Measurements from ENCODE around the gene TIMM10. TPM values are rescaled to one million over a fixed set of nuclear protein-coding genes. Genes with fewer than 3 reads are reported as not detected.
A peak's percentile ranks its signal among the peaks of the same experiment; 100 is the strongest.

TIMM10 gene
- total RNA-seq, 1 experiment from 2014 or later = 48.0 TPM

DNA sequence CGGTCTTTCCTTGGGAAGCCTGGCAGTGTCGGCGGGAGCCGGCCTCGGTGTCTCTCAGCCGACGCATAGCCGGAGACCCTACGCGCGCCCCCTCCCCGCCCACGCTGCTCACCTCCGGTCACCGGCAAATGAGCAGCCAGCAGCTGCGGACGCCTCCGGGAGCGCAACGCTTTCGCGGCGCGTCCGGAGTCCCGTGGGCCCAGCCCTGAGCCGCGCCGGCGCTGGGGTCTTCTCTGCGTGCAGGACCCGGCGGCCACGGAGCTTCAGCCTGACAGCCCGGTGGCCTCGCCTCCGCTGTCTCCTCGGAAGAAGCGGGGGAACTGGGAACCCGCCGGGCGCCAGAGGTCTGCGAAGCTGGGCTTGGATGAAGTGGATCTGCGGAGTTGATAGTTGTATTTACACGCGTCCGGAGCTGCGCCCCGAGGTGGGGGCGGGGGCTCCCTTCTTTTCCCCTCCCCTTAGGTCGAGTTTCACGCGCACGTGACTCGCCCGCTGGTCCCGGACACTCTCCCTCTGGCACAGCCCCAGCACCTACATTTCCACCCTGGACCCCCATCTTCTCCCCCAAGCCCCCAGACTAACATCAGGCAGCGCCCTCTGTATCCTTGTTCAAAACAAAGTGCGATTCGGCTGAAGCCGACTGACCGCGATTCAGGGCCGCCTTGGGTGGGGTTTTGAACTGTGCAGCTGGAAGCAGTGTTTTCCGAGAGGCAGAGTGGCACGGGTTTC, 15.1 kb downstream of the TIMM10 start, which contains the start of gene SLC43A1:
Gene SLC43A1 (minus strand): TSS at position 371 of the 729 bp plus-strand sequence. CDS start 1,591 bp downstream, outside the sequence.
- peak; percentile 81 for DNase-seq
- Histone ChIP-seq H3K4me3 (ENCODE audit: low read length) (peak within 1 kb of the TSS; percentile 97), H3K9ac (ENCODE audit: low read length) (peak within 1 kb of the TSS; percentile 99), H2AFZ (ENCODE audit: low read length) (peak within 1 kb of the TSS; percentile 98), H4K20me1 (ENCODE audit: insufficient read depth, low read depth, low read length) (no peaks in the 10 kb centered on the region; the same call in 1 of the 2 replicates), H3K9me2 (replicated peaks; ENCODE audit: insufficient read depth, low read length) (no peaks in the 10 kb centered on the region), H3K27me3 (ENCODE audit: low read length) (no peaks in the 10 kb centered on the region), H3K4me2 (ENCODE audit: low read depth, low read length, poor library complexity, severe bottlenecking) (peak within 1 kb of the TSS; percentile 91), H3K9me3 (ENCODE audit: low read length) (no peaks in the 10 kb centered on the region), H3K27ac (ENCODE audit: low read length) (peak within 1 kb of the TSS; percentile 95), H3K79me2 (ENCODE audit: low read length) (peaks cover 46% of the 10 kb centered on the region), H3K36me3 (ENCODE audit: insufficient read depth, low read length) (no peaks in the 10 kb centered on the region; the same call in 1 of the 2 replicates), H3K4me1 (ENCODE audit: low read length) (peaks cover 39% of the 10 kb centered on the region)

DNA sequence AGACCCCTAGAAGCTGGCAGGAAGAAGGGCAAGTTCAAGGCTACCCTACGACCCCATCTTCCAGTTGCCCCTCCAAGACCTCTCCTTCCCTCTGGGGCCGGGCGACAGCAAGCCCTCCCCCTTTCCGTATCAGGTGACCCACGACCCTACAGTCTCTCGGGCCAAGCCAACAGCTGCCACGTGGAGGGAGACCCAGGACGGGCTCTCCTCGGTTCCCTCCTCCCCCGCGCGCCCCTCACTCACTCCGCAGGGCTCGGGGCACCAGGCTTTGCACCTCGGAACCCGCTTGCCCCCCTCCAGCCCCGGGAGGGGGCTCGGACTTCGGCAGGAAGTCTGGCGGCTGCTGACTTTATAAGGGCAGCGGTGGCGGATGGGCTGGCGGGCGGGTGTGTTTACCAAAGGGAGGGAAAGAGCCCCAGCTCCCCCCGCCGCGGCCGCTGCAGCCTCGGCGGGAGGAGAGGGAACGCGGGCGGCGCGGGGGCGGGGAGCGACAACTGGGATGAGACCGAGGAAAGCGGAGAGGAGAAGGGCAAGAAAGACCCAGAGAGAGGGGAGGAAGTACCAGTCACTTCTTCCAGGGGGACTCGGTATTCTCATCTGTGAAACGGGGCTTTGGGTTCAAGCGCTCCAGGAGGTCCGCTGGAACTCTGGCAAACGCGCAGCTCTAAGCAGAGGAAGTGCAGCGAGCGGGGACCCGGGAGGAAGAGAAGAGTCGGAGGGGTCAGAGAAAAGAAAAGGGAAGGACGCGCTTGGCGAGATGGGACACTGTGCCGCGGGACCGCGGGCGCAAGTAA, 15.8 kb downstream of the TIMM10 start:
- H3K27ac ChIP-seq (ENCODE audit: low read length) = peak overlapping the region; percentile 95

DNA sequence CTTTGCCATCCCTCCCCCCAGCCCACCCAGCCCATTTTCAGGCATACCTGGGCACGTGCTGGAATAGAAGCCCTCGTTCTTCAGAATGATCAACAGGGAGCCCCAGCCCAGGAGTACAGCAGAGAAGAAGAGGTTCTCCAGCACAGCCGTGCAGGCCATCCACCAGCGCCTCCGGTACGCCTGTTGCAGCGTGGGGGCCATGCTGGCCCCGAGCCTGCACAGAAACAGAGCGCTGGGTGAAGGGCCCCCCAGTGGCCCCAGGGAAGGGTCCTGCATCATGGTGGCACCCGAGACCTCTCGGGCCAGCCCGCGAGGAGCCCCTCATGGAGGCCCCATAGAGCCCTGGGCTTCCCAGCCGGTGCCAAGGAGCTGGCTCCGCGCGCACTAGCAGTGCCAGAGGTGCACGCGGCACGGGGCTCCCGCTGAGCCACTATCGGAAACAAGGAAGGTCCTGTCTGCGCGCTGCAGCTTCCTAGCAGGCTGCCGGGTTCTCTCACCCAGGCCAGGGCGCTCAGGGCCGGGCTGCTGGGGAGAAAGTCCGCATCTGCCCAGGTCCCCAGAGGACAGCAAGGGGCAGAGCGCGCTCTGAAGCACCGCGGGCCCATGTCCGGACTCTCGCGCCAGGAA, 16.5 kb downstream of the TIMM10 start:
- Histone ChIP-seq H3K4me1 (ENCODE audit: low read length) (peaks cover 43% of the 10 kb centered on the region), H3K9me2 (replicated peaks; ENCODE audit: insufficient read depth, low read length) (no peaks in the 10 kb centered on the region), H3K79me2 (ENCODE audit: low read length) (peaks cover 53% of the 10 kb centered on the region), H3K4me3 (ENCODE audit: low read length) (peak overlapping the region; percentile 97), H3K27ac (ENCODE audit: low read length) (peak overlapping the region; percentile 95), H3K9ac (ENCODE audit: low read length) (peak overlapping the region; percentile 99), H3K4me2 (ENCODE audit: low read depth, low read length, poor library complexity, severe bottlenecking) (peak overlapping the region; percentile 91), H3K27me3 (ENCODE audit: low read length) (no peaks in the 10 kb centered on the region), H2AFZ (ENCODE audit: low read length) (0 out of 2 replicates have a peak overlapping the region, but pooled peaks have one; percentile 69), H4K20me1 (ENCODE audit: insufficient read depth, low read depth, low read length) (no peaks in the 10 kb centered on the region; the same call in 1 of the 2 replicates), H3K9me3 (ENCODE audit: low read length) (no peaks in the 10 kb centered on the region), H3K36me3 (ENCODE audit: insufficient read depth, low read length) (peaks cover under 1% of the 10 kb centered on the region)
- DNase-seq = peak; percentile 79

More for the DNA sequence above, 15.8 kb downstream of the TIMM10 start:
- Histone ChIP-seq H2AFZ (ENCODE audit: low read length) (peak overlapping the region; percentile 69; the same call in 1 of the 2 replicates), H3K27me3 (ENCODE audit: low read length) (no peaks in the 10 kb centered on the region), H3K79me2 (ENCODE audit: low read length) (peaks cover 49% of the 10 kb centered on the region), H3K36me3 (ENCODE audit: insufficient read depth, low read length) (no peaks in the 10 kb centered on the region; the same call in none of the 2 replicates), H3K9me3 (ENCODE audit: low read length) (no peaks in the 10 kb centered on the region), H3K9me2 (replicated peaks; ENCODE audit: insufficient read depth, low read length) (no peaks in the 10 kb centered on the region), H3K4me2 (ENCODE audit: low read depth, low read length, poor library complexity, severe bottlenecking) (peak overlapping the region; percentile 91), H4K20me1 (ENCODE audit: insufficient read depth, low read depth, low read length) (no peaks in the 10 kb centered on the region; the same call in 1 of the 2 replicates), H3K9ac (ENCODE audit: low read length) (peak overlapping the region; percentile 99), H3K4me3 (ENCODE audit: low read length) (peak overlapping the region; percentile 97), H3K4me1 (ENCODE audit: low read length) (peaks cover 41% of the 10 kb centered on the region)
- peak; percentile 77 for DNase-seq

DNA sequence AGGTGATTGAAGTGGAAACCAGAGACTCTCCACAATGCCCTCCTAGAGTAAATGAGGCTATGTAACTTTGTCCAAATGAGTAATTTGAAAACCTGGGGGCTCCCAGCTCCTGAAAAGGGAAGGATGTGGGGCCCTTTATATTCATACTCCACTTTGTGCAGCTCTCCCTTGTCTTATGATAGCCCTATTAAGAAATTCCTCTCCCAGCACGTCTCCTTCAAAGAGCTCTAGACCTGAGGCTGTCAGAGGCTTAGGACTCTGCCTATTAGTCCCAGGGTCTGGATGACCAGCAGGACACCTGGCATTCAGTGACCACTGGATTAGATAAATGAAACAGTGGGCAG, 17.1 kb downstream of the TIMM10 start:
- Histone ChIP-seq H3K27ac (ENCODE audit: low read length) (peak overlapping the region; percentile 95), H3K4me3 (ENCODE audit: low read length) (peak overlapping the region; percentile 97), H3K4me2 (ENCODE audit: low read depth, low read length, poor library complexity, severe bottlenecking) (peak overlapping the region; percentile 91), H3K36me3 (ENCODE audit: insufficient read depth, low read length) (peaks cover 7% of the 10 kb centered on the region), H3K9me3 (ENCODE audit: low read length) (no peaks in the 10 kb centered on the region), H3K27me3 (ENCODE audit: low read length) (no peaks in the 10 kb centered on the region), H3K9me2 (replicated peaks; ENCODE audit: insufficient read depth, low read length) (no peaks in the 10 kb centered on the region), H3K9ac (ENCODE audit: low read length) (peak overlapping the region; percentile 99), H4K20me1 (ENCODE audit: insufficient read depth, low read depth, low read length) (no peaks in the 10 kb centered on the region; the same call in 1 of the 2 replicates), H3K79me2 (ENCODE audit: low read length) (peaks cover 59% of the 10 kb centered on the region), H3K4me1 (ENCODE audit: low read length) (peaks cover 47% of the 10 kb centered on the region), H2AFZ (ENCODE audit: low read length) (no peak overlapping the region)
- DNase-seq = peak; percentile 54

DNA sequence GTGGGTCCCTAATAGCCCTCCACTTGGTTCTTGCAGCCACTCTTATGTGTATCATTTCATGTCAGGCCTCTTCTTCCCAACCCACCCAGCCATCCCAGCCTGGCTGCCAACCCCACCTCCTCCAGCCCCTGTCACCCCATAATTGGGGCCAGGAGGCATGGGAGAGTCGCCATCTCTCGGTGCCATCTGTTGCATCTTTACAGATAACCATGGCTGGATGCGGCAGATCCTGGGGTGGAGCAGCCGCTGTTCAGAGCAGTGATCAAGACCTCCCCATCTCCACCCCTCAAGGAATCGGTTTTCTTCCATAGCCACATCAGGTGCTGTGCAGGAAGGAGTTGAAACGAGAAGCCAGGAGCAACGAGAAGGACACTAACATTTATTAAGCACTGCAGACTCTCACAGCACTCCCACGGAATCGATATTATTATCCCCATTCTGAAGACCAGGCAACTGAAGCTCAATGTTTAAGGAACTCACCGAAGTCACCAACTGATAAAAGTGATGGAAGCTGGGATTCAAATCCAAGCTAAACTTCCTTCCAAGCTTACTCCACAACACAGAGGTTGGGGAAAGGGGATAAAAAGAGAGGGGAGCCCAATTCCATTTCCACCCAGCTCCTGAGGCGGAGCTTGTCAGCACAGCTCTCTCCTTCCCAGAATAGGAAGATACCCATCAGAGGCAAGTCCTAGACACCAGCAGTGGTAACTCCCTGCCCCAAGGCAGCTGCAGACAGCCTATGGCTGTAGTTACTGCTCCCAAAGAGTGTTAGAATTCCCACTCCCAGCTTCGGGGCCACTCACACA, 17.7 kb downstream of the TIMM10 start:
- no peaks in the 10 kb centered on the region for H3K9me2 ChIP-seq (replicated peaks; ENCODE audit: insufficient read depth, low read length)
- peak overlapping the region; percentile 99 for H3K9ac ChIP-seq (ENCODE audit: low read length)
- H3K36me3 ChIP-seq (ENCODE audit: insufficient read depth, low read length) = peaks cover 9% of the 10 kb centered on the region
- peak overlapping the region; percentile 97 for H3K4me3 ChIP-seq (ENCODE audit: low read length)
- peak overlapping the region; percentile 95 for H3K27ac ChIP-seq (ENCODE audit: low read length)
- no peak overlapping the region for H2AFZ ChIP-seq (ENCODE audit: low read length)
- no peaks in the 10 kb centered on the region for H3K9me3 ChIP-seq (ENCODE audit: low read length)
- no peak for DNase-seq
- H3K4me2 ChIP-seq (ENCODE audit: low read depth, low read length, poor library complexity, severe bottlenecking) = peak overlapping the region; percentile 91
- no peaks in the 10 kb centered on the region; the same call in 1 of the 2 replicates for H4K20me1 ChIP-seq (ENCODE audit: insufficient read depth, low read depth, low read length)
- peaks cover 64% of the 10 kb centered on the region for H3K79me2 ChIP-seq (ENCODE audit: low read length)
- peaks cover 47% of the 10 kb centered on the region for H3K4me1 ChIP-seq (ENCODE audit: low read length)
- H3K27me3 ChIP-seq (ENCODE audit: low read length) = no peaks in the 10 kb centered on the region

DNA sequence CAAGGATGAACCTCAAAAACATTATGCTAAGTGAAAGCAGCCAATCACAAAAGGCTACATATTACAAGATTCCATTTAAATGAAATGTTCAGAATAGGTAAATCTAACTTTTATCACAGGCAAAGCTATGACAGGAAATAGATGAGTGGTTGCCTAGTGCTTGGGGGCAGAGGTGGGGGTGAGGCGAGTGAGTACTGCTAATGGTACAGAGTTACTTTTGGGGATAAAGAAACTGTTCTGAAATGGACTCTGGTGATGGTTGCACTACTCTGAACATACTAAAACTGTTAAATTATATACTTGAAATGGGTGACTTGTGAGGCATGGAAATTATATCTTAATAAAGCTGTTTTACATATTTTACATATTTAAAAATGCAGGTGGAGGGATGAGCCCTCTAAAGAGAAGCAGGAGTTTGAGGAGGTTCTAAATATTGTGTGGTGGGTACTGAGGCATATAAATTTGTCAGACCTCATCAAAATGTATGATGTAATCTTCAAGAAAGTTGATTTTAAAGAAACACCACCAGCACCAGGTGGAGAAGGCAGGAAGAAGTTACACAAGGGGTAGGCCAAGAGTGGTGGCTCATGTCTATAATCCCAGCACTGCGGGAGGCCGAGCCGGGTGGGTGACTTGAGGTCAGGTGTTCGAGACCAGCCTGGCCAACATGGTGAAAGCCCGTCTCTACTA, 18.7 kb downstream of the TIMM10 start:
- H2AFZ ChIP-seq (ENCODE audit: low read length) = no peak overlapping the region
- H3K27ac ChIP-seq (ENCODE audit: low read length) = peak overlapping the region; percentile 95
- H3K79me2 ChIP-seq (ENCODE audit: low read length) = peaks cover 72% of the 10 kb centered on the region
- peak overlapping the region; percentile 91 for H3K4me2 ChIP-seq (ENCODE audit: low read depth, low read length, poor library complexity, severe bottlenecking)
- peak; percentile 87 for DNase-seq
- no peaks in the 10 kb centered on the region for H3K9me3 ChIP-seq (ENCODE audit: low read length)
- no peaks in the 10 kb centered on the region; the same call in 1 of the 2 replicates for H4K20me1 ChIP-seq (ENCODE audit: insufficient read depth, low read depth, low read length)
- H3K4me3 ChIP-seq (ENCODE audit: low read length) = peak overlapping the region; percentile 97
- H3K27me3 ChIP-seq (ENCODE audit: low read length) = no peaks in the 10 kb centered on the region
- H3K9me2 ChIP-seq (replicated peaks; ENCODE audit: insufficient read depth, low read length) = no peaks in the 10 kb centered on the region
- H3K9ac ChIP-seq (ENCODE audit: low read length) = peak overlapping the region; percentile 99
- peaks cover 47% of the 10 kb centered on the region for H3K4me1 ChIP-seq (ENCODE audit: low read length)
- peaks cover 9% of the 10 kb centered on the region for H3K36me3 ChIP-seq (ENCODE audit: insufficient read depth, low read length)
